Measurements from ENCODE around the gene ABCA10. TPM values are rescaled to one million over a fixed set of nuclear protein-coding genes. Genes with fewer than 3 reads are reported as not detected.

Gene ABCA10
- total RNA-seq, 2 donors from 2014 or later: 0.11 to 1.4 TPM

Other genes with a start within 250 kb of the ABCA10 start
- gene ABCA9, start 167.9 kb downstream of the ABCA10 start, total RNA-seq: not detected
- under 1 TPM in 1 of 2 donors, not detected in 1; 0.08 TPM for gene ABCA6, start 86.9 kb downstream of the ABCA10 start, total RNA-seq
- 10 to 100 TPM; 29.1 to 53.1 TPM for gene ABCA5, start 98.3 kb upstream of the ABCA10 start, total RNA-seq
- 1 to 10 TPM; 3.2 to 5.8 TPM for gene MAP2K6, start 185.9 kb upstream of the ABCA10 start, total RNA-seq